Ovary (tissue), 3 donors: ENCODE measurements around the gene ZNF846.
"Not testable (repeated sequence)": the region's sequence is repeated elsewhere in the genome, so short reads cannot be mapped to it uniquely, and the experiment has no call there.

Experiments used
- CTCF ChIP-seq, 3 donors: fragments of 450-650 bp in 2 of 3; fragments of 200-600 bp in 1 of 3; IDR thresholded peaks; one replicate each; pipeline versions ENCODE4 v1.5.1 to v1.8.0; 2016 to 2022; ENCODE audit warnings: antibody characterized with exemption in 3 of 3, mild to moderate bottlenecking in 1 of 3
- EP300 ChIP-seq: sonication (generic); formaldehyde crosslinking; IDR thresholded peaks from one replicate; pipeline ENCODE4 v1.6.1; 2017; ENCODE audit warnings: antibody characterized with exemption
- POLR2A ChIP-seq: fragments of 450-650 bp; IDR thresholded peaks from one replicate; pipeline ENCODE4 v1.6.1; 2017; ENCODE audit warnings: antibody characterized with exemption, mild to moderate bottlenecking, moderate library complexity
- donor health status: DM: no; HTN: no; CAD: no.

DNA sequence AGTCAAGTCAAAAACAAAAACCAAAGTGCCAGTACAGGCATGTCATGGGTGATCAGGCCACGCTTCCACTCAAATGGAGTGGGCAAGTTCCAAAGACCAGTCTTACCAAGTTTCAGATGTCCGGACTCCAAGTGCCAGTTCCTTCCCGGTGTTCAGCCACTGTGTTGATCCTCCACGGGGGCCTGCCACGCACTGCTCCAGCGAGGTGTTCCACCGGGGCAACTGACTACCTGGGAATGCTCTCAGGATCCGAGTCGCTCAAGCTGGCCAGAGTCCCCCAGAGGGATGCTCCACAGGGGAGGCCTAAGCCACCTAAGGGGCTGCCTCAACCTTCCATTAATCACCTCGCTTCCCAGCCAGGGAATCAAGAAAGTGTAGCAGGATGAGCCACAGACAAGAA is 38.5 kb downstream of the ZNF846 start:
- TF ChIP-seq POLR2A; CTCF (IDR thresholded peaks at IDR 0.05); EP300: not testable (repeated sequence)
